ENCODE measurements around the gene FBXL17. TPM values are rescaled to one million over a fixed set of nuclear protein-coding genes. Genes with fewer than 3 reads are reported as not detected.

FBXL17 gene
- polyA plus RNA-seq, 2 of the 4 experiments (the other 2 are of a cell fraction): 8.7 to 9.1 TPM

- DNase-seq (ENCODE audit: low read depth in 1 of 2, low spot score in 1 of 2) (no peak), ATAC-seq (no peak), FAIRE-seq (no peak)
- H3K4me2 ChIP-seq: no peak overlapping the region
- H3K4me1 ChIP-seq: no peaks in the 10 kb centered on the region
- WGBS (ENCODE audit: missing lambda C conversion rate): 68% methylated on average over 2 of the region's 2 CpGs
- H3K4me3 ChIP-seq: no peak overlapping the region
- ChIA-PET POLR2A (no interaction called here), CTCF (no interaction called here)
- no peak for TF ChIP-seq POLR2AphosphoS2 (conservative IDR thresholded peaks at IDR 0.05; ENCODE audit: low read length)
- TF ChIP-seq HOXA7 (CRISPR knock-in tag; IDR thresholded peaks at IDR 0.05): no peak
- TF ChIP-seq TP53 (CRISPR knock-in tag; IDR thresholded peaks at IDR 0.05): no peak
- TF ChIP-seq USF2 (IDR thresholded peaks at IDR 0.05): no peak
- TF ChIP-seq EHF (CRISPR knock-in tag; IDR thresholded peaks at IDR 0.05): no peak
- TF ChIP-seq GATA3 (IDR thresholded peaks at IDR 0.05; ENCODE audit: borderline replicate concordance): no peak
- no peak for TF ChIP-seq ZC3H11A (IDR thresholded peaks at IDR 0.05)
- no peak for TF ChIP-seq HDAC2 (IDR thresholded peaks at IDR 0.05)
- no peak for TF ChIP-seq BCL3 (IDR thresholded peaks at IDR 0.05)
- no peak for TF ChIP-seq KDM5A (IDR thresholded peaks at IDR 0.05)
- TF ChIP-seq RNF2 (IDR thresholded peaks at IDR 0.05; ENCODE audit: borderline replicate concordance, low read depth): no peak
- TF ChIP-seq CHD2 (IDR thresholded peaks at IDR 0.05; ENCODE audit: low read length, partially characterized antibody): no peak
- no peak for TF ChIP-seq ESRRA (IDR thresholded peaks at IDR 0.05; ENCODE audit: borderline replicate concordance, low read length)
- H3K27ac ChIP-seq: no peak overlapping the region
- no peaks in the 10 kb centered on the region for H3K9me3 ChIP-seq
These were observed 245.4 kb downstream of the FBXL17 start for GRCh38 chr5:108136493-108136892.

GRCh38 chr5:108129129-108129528 lies 252.8 kb downstream of the FBXL17 start:
- Histone ChIP-seq H3K4me3 (no peak overlapping the region), H3K4me1 (no peaks in the 10 kb centered on the region), H3K27ac (no peak overlapping the region), H3K9me3 (no peaks in the 10 kb centered on the region), H3K4me2 (no peak overlapping the region)
- CTCF ChIA-PET: no interaction called here
- DNase-seq (ENCODE audit: low read depth in 1 of 2, low spot score in 1 of 2) (no peak), FAIRE-seq (no peak), ATAC-seq (no peak)
- TF ChIP-seq NPAS2 (CRISPR knock-in tag; IDR thresholded peaks at IDR 0.05; ENCODE audit: borderline replicate concordance): no peak
- no peak for TF ChIP-seq NR3C1 (IDR thresholded peaks at IDR 0.05)
- TF ChIP-seq POLR2A (IDR thresholded peaks at IDR 0.05; ENCODE audit: low read length): no peak
- no peak for TF ChIP-seq TP53 (CRISPR knock-in tag; IDR thresholded peaks at IDR 0.05)
- no peak for TF ChIP-seq ATOH8 (CRISPR knock-in tag; IDR thresholded peaks at IDR 0.05; ENCODE audit: low read depth)
- TF ChIP-seq FOSL2 (IDR thresholded peaks at IDR 0.05): no peak
- no peak for TF ChIP-seq FOSL2 (CRISPR knock-in tag; IDR thresholded peaks at IDR 0.05)
- TF ChIP-seq PHF8 (IDR thresholded peaks at IDR 0.05; ENCODE audit: borderline replicate concordance, low read depth): no peak
- TF ChIP-seq NFE2L2 (conservative IDR thresholded peaks at IDR 0.05; ENCODE audit: low read length): no peak
- no peak for TF ChIP-seq CHD2 (IDR thresholded peaks at IDR 0.05; ENCODE audit: low read length, partially characterized antibody)
- TF ChIP-seq REST (IDR thresholded peaks at IDR 0.05): no peak
- 93% methylated on average over 1 of the region's 1 CpG for WGBS (ENCODE audit: missing lambda C conversion rate)
- POLR2A ChIA-PET: no interaction called here

Measured in A549 (cell line).